GM12892 (cell line): Measurements from ENCODE around the gene SHB.

Experiments used
- POLR2A ChIP-seq: IDR thresholded peaks from 2 replicates; pipeline ENCODE4 v1.6.1; 2011; ENCODE audit warnings: low read depth, low read length, control low read depth
- POLR2AphosphoS5 ChIP-seq: IDR thresholded peaks from 2 replicates; pipeline ENCODE4 v1.6.1; 2011; ENCODE audit warnings: low read depth, low read length, control low read depth

DNA sequence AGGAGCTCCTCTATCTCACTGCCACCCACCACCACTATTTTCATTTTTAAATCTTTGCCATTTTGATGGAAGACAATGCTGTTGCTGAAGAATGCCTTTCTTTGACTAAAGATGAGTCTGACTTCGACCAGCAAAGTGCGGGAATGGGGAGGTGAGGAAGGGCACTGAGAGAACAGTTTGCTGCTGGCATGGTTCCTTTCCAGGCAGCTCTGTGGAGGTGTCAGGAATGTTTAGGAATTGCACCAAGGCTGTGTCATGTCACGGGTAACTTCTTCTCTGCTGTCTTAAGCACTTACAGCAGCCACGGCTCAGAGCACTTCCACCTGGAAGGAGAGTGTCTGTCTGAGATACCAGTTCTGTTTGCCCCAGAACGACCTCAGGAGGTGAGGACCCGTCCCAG is 41.4 kb upstream of the SHB start:
- no peak for TF ChIP-seq POLR2A
- TF ChIP-seq POLR2AphosphoS5, result no peak
